ENCODE measurements around the gene ZDHHC3. TPM values are rescaled to one million over a fixed set of nuclear protein-coding genes. Genes with fewer than 3 reads are reported as not detected.
"Not testable (repeated sequence)": the region's sequence is repeated elsewhere in the genome, so short reads cannot be mapped to it uniquely, and the experiment has no call there.

ZDHHC3 gene
- total and polyA plus RNA-seq, 3 donors from 2014 or later, result 122 to 248 (median 164) TPM

DNA sequence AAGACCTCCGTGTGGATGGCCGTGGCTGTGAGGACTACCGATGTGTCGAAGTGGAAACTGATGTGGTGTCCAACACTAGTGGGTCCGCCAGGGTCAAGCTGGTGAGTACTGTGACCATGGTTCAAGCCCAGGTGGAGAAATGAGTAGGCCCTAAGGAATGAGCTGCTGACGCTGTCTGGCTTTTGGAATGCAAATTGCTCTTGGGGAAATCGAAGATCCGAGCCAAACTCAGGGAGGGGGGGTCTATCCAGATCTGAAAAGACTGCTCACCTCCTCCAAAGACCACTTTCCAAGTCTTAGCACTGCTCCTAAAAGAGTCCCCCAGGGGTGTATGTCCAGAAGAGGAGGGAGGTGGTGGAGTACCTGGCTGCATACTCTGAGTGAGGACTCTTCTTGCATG lies 13.2 kb upstream of the ZDHHC3 start:
- Histone ChIP-seq H3K4me3 (no peak overlapping the region), H3K9me3 (no peaks in the 10 kb centered on the region), H3K4me1 (peaks cover 17% of the 10 kb centered on the region), H3K36me3 (ENCODE audit: low read depth, missing control alignments) (no peaks in the 10 kb centered on the region), H3K27me3 (no peaks in the 10 kb centered on the region), H3K27ac (no peak overlapping the region)
- TF ChIP-seq, protein P1, sequence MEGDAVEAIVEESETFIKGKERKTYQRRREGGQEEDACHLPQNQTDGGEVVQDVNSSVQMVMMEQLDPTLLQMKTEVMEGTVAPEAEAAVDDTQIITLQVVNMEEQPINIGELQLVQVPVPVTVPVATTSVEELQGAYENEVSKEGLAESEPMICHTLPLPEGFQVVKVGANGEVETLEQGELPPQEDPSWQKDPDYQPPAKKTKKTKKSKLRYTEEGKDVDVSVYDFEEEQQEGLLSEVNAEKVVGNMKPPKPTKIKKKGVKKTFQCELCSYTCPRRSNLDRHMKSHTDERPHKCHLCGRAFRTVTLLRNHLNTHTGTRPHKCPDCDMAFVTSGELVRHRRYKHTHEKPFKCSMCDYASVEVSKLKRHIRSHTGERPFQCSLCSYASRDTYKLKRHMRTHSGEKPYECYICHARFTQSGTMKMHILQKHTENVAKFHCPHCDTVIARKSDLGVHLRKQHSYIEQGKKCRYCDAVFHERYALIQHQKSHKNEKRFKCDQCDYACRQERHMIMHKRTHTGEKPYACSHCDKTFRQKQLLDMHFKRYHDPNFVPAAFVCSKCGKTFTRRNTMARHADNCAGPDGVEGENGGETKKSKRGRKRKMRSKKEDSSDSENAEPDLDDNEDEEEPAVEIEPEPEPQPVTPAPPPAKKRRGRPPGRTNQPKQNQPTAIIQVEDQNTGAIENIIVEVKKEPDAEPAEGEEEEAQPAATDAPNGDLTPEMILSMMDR (IDR thresholded peaks at IDR 0.05), result no peak
- TF ChIP-seq POLR2A (IDR thresholded peaks at IDR 0.05), result no peak
- 95 to 96% methylated on average over 8 of the region's 8 CpGs for WGBS, 2 donors
- intact Hi-C loops (cut with DNase I; ENCODE audit: low total_unique reads), result no loop called here
- no peak for DNase-seq

DNA sequence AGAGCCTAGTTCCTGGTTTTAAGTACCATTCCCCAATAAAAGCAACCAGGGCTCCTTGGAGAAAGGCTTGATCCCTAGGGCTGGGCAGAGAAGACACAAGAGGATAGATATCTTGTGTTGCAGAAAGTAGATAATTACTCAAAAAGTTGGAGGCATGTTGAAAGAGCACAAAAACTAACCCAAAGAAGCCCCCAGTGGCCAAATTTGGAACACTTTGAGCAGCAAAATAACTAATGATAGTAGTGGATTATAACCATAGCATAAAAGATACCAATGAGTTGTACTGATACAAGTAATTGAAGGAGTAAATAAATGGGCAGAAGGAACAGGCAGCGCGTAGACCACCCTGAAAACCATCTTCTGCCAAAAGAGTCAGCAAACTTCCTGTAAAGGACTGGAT lies 12.1 kb upstream of the ZDHHC3 start:
- TF ChIP-seq POLR2A (IDR thresholded peaks at IDR 0.05), result no peak
- TF ChIP-seq, protein P1 (IDR thresholded peaks at IDR 0.05), result peak in 2 of 3 experiments; percentile 37 to 58
- DNase-seq, result no peak
- H3K4me3 ChIP-seq, result no peak overlapping the region
- no peaks in the 10 kb centered on the region for H3K27me3 ChIP-seq
- no peaks in the 10 kb centered on the region for H3K9me3 ChIP-seq
- H3K4me1 ChIP-seq, result peaks cover 27% of the 10 kb centered on the region
- peak overlapping the region; percentile 26 to 37 for H3K27ac ChIP-seq
- intact Hi-C loops (cut with DNase I; ENCODE audit: low total_unique reads), result no loop called here
- no peaks in the 10 kb centered on the region for H3K36me3 ChIP-seq (ENCODE audit: low read depth, missing control alignments)
- 79 to 85% methylated on average over 2 of the region's 2 CpGs for WGBS, 2 donors

DNA sequence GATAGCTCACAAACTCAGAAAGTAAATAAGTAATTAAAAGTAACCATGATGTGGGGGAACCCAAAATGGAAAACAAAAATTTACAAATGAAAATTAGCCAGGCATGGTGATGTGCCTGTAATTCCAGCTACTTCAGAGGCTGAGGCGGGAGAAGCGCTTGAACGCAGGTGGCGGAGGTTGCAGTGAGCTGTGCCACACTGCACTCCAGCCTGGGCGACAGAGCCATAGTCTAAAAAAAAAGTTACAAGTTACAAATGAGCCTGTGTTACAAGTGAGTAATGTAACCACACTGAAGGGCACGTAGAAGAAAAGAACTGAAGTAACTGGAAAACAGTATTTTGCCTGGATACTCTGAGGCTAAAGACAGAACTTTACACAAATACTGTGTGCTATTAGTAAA lies 11.4 kb upstream of the ZDHHC3 start:
- TF ChIP-seq, protein P1 (IDR thresholded peaks at IDR 0.05), result no peak
- no peak for TF ChIP-seq POLR2A (IDR thresholded peaks at IDR 0.05)
- no peaks in the 10 kb centered on the region for H3K9me3 ChIP-seq
- H3K4me3 ChIP-seq, result no peak overlapping the region
- 48 to 73% methylated on average over 6 of the region's 6 CpGs for WGBS, 2 donors
- peak; percentile 63 for DNase-seq
- H3K27me3 ChIP-seq, result no peaks in the 10 kb centered on the region
- intact Hi-C loops (cut with DNase I; ENCODE audit: low total_unique reads), result no loop called here
- H3K27ac ChIP-seq, result peak overlapping the region; percentile 26 to 37
- no peaks in the 10 kb centered on the region for H3K36me3 ChIP-seq (ENCODE audit: low read depth, missing control alignments)
- H3K4me1 ChIP-seq, result peaks cover 32% of the 10 kb centered on the region

DNA sequence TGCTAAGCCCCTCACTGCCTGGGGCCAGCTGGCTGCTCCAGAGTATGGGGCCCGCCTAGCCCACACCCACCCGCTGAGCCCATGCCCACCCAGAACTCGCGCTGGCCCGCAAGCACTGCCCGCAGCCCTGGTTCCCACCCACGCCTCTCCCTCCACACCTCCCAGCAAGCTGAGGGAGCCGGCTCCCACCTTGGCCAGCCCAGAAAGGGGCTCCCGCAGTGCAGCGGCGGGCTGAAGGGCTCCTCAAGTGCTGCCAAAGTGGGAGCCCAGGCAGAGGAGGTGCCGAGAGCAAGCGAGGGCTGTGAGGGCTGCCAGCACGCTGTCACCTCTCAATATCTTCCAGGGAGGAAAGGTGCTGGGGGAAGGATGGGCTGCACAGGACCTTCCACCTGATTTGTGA lies 10.4 kb upstream of the ZDHHC3 start:
- H3K27ac ChIP-seq; DNase-seq; intact Hi-C loops (cut with DNase I; ENCODE audit: low total_unique reads); H3K27me3 ChIP-seq; H3K4me3 ChIP-seq; H3K9me3 ChIP-seq; H3K36me3 ChIP-seq (ENCODE audit: low read depth, missing control alignments): not testable (repeated sequence)
- 94 to 96% methylated on average over 14 of the region's 14 CpGs for WGBS, 2 donors
- H3K4me1 ChIP-seq, result peaks cover 41% of the 10 kb centered on the region

DNA sequence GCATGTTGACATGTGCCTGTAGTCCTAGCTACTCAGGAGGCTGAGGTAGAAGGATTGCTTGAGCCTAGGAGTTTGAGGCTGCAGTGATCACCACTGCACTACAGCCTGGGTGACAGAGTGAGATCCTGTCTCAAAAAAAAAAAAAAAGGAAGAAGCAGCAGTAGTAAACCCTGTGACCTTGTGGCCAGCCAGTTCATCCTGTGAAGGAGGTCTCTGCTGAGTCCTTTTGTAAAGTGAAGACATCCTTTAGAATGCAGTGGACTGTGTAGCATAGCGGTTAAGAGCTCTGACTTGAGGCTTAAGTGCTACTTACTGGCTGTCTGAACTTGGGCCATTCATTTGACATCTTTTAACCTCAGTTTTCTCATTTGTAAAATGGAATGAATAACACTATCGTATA lies 8.4 kb upstream of the ZDHHC3 start:
- intact Hi-C loops (cut with DNase I; ENCODE audit: low total_unique reads), result no loop called here
- 80 to 95% methylated on average over 2 of the region's 2 CpGs for WGBS, 2 donors
- TF ChIP-seq POLR2A (IDR thresholded peaks at IDR 0.05), result no peak
- TF ChIP-seq, protein P1 (IDR thresholded peaks at IDR 0.05), result no peak
- Histone ChIP-seq H3K27me3 (no peaks in the 10 kb centered on the region), H3K4me1 (peaks cover 41% of the 10 kb centered on the region), H3K36me3 (ENCODE audit: low read depth, missing control alignments) (no peaks in the 10 kb centered on the region), H3K27ac (peak overlapping the region in 1 of 2 donors; percentile 27), H3K4me3 (no peak overlapping the region), H3K9me3 (no peaks in the 10 kb centered on the region)
- DNase-seq, result no peak
